GM21528 (cell line): ENCODE results near the gene WFDC10A.
"Not testable (repeated sequence)": the region's sequence is repeated elsewhere in the genome, so short reads cannot be mapped to it uniquely, and the experiment has no call there.

ENCODE experiments used
- ATAC-seq: cut with Tn5 transposase; IDR thresholded peaks from one replicate; pipeline ENCODE4 v1.9.1; 2021; ENCODE audit warnings: mild to moderate bottlenecking, moderate library complexity; ENCODE audit not compliant: unreplicated experiment, low FRiP score

Gene WFDC10A

DNA sequence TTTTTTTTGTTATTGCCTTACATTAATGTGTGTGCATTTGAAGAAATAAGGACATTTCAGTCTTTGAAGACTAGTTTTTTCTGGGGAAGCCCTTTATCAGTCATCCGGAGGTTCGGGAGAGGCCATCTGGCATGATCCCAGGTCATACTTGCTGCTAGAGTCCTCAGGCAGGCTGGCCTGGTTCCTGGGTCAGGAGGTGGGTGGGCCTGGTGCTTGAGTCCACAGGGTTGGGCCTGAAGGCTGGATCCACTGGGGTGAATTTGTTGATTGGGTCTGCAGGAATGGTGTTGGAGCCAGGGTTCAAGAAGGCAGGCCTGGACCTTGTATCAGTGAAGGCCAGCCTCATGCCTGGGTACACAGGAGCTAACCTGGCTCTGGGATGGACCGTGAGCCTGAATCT, 17.3 kb downstream of the WFDC10A start:
- no peak for ATAC-seq

- ATAC-seq = no peak
Measured at GRCh38 chr20:45647441-45648050, 18.0 kb downstream of the WFDC10A start.

GRCh38 chr20:45649312-45649863, 19.8 kb downstream of the WFDC10A start:
- ATAC-seq = no peak

- ATAC-seq = not testable (repeated sequence)
Measured at GRCh38 chr20:45651726-45652125, 22.2 kb downstream of the WFDC10A start.

- ATAC-seq = not testable (repeated sequence)
Measured at GRCh38 chr20:45657038-45657437, 27.5 kb downstream of the WFDC10A start.

DNA sequence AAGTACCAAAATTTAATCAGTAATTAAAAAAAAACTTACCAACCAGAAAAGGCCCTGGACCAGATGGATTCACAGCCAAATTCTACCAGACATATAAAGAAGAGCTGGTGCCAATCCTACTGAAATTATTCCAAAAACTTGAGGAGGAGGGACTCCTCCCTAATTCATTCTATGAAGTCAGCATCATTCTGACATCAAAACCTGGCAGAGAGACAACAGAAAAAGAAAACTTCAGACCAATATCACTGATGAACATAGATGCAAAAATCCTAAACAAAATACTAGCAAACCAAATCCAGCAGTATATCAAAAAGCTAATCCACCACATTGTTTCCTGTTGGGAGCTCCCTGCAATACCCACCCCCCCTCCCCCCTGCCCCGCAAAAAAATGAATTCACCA, 40.6 kb downstream of the WFDC10A start, which contains the start of gene WFDC11:
Gene WFDC11, minus strand, starts transcription at position 101 of the 400 bp plus-strand sequence. CDS start 19,639 bp downstream, outside the sequence.
- no peak for ATAC-seq

DNA sequence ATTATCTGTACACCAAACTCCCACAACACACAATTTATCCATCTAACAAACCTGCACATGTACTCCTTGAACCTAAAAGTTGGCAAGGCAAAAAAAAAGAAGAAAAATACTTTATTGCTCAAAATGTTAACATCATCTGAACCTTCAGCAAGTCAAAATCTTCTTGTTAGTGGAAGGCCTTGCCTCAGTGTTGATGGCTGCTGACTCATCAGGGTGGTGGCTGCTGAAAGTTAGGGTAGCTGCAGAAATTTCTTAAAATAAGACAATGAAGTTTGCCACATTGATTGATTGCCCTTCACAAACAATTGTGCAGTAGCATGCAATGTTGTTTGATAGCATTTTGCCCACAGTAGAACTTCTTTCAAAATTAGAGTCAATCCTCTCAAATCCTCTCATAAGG, 43.2 kb downstream of the WFDC10A start:
- ATAC-seq = no peak

- no peak for ATAC-seq
Measured at GRCh38 chr20:45679650-45680049, 50.1 kb downstream of the WFDC10A start.
